ENCODE data around the gene RPAP2. TPM values are rescaled to one million over a fixed set of nuclear protein-coding genes. Genes with fewer than 3 reads are reported as not detected.
"Not testable (repeated sequence)": the region's sequence is repeated elsewhere in the genome, so short reads cannot be mapped to it uniquely, and the experiment has no call there.

RPAP2 gene
- total RNA-seq, 2 donors from 2014 or later = 16.7 to 23.5 TPM

GRCh38 chr1:92380867-92381266, 82.0 kb downstream of the RPAP2 start:
- TF ChIP-seq, protein P1, sequence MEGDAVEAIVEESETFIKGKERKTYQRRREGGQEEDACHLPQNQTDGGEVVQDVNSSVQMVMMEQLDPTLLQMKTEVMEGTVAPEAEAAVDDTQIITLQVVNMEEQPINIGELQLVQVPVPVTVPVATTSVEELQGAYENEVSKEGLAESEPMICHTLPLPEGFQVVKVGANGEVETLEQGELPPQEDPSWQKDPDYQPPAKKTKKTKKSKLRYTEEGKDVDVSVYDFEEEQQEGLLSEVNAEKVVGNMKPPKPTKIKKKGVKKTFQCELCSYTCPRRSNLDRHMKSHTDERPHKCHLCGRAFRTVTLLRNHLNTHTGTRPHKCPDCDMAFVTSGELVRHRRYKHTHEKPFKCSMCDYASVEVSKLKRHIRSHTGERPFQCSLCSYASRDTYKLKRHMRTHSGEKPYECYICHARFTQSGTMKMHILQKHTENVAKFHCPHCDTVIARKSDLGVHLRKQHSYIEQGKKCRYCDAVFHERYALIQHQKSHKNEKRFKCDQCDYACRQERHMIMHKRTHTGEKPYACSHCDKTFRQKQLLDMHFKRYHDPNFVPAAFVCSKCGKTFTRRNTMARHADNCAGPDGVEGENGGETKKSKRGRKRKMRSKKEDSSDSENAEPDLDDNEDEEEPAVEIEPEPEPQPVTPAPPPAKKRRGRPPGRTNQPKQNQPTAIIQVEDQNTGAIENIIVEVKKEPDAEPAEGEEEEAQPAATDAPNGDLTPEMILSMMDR (IDR thresholded peaks at IDR 0.05) = no peak
- H3K4me1 ChIP-seq = no peaks in the 10 kb centered on the region
- no peaks in the 10 kb centered on the region for H3K27me3 ChIP-seq
- no peaks in the 10 kb centered on the region for H3K9me3 ChIP-seq
- H3K27ac ChIP-seq = no peak overlapping the region
- intact Hi-C loops (cut with DNase I) = no loop called here
- H3K9ac ChIP-seq (ENCODE audit: low read depth in 2 of 2, low read length in 2 of 2) = no peak overlapping the region
- no peak for DNase-seq
- H3K36me3 ChIP-seq = no peaks in the 10 kb centered on the region
- no peak overlapping the region for H3K4me3 ChIP-seq

- DNase-seq; H3K27ac ChIP-seq; H3K36me3 ChIP-seq; intact Hi-C loops (cut with DNase I); H3K9me3 ChIP-seq; H3K4me3 ChIP-seq; H3K4me1 ChIP-seq; H3K27me3 ChIP-seq; H3K9ac ChIP-seq (ENCODE audit: low read depth in 2 of 2, low read length in 2 of 2): not testable (repeated sequence)
These were observed 95.1 kb downstream of the RPAP2 start for GRCh38 chr1:92393966-92394365.

DNA sequence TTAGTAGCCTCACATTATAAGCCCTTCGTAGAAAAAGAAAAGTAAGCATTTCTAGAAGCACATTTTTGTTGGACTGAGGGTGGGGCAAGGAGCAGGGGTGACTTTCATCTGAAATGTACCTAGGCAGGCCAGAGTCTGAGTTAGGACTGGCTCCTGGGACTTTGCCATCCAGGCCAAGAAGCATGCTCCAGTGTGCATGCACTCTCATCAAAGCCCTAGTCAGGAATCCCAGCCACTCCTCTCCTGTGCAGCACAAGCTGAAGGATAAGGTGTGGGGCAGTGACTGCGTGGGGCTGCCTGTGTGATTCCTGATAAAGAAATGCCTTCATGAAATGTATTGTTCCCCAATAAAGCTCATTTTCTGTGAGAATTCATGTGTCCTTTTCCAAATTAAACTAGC, 99.7 kb downstream of the RPAP2 start:
- intact Hi-C loops (cut with DNase I) = no loop called here
- DNase-seq = no peak
- H3K27ac ChIP-seq = no peak overlapping the region
- no peak overlapping the region for H3K4me3 ChIP-seq
- H3K4me1 ChIP-seq = no peaks in the 10 kb centered on the region
- H3K9ac ChIP-seq (ENCODE audit: low read depth in 2 of 2, low read length in 2 of 2) = no peak overlapping the region
- no peaks in the 10 kb centered on the region for H3K9me3 ChIP-seq
- no peaks in the 10 kb centered on the region for H3K27me3 ChIP-seq
- TF ChIP-seq, protein P1 (IDR thresholded peaks at IDR 0.05) = no peak
- no peaks in the 10 kb centered on the region for H3K36me3 ChIP-seq

DNA sequence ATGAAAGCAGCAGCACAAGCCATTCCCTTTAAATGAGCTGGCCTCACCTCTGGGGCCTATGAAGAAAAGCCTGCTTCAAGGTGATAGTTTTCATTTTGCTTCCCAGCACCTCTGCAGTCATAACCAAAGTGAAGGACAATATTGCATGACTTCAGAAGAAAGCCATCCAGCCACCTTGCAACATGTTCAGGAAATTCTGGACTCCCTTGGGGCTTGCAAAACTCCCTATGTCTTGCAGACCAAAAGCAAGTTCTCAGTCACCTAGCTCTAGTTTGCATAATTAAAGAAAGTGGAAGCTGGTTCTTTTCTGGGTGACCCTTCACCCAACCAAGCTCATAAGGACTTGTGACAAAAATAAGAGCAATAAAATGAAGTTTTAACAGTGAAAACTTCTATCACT, 100.2 kb downstream of the RPAP2 start:
- Histone ChIP-seq H3K27me3 (no peaks in the 10 kb centered on the region), H3K4me3 (no peak overlapping the region), H3K27ac (no peak overlapping the region), H3K36me3 (no peaks in the 10 kb centered on the region), H3K9me3 (no peaks in the 10 kb centered on the region), H3K4me1 (no peaks in the 10 kb centered on the region), H3K9ac (ENCODE audit: low read depth in 2 of 2, low read length in 2 of 2) (no peak overlapping the region)
- TF ChIP-seq, protein P1 (IDR thresholded peaks at IDR 0.05) = no peak
- intact Hi-C loops (cut with DNase I) = no loop called here
- no peak for DNase-seq

DNA sequence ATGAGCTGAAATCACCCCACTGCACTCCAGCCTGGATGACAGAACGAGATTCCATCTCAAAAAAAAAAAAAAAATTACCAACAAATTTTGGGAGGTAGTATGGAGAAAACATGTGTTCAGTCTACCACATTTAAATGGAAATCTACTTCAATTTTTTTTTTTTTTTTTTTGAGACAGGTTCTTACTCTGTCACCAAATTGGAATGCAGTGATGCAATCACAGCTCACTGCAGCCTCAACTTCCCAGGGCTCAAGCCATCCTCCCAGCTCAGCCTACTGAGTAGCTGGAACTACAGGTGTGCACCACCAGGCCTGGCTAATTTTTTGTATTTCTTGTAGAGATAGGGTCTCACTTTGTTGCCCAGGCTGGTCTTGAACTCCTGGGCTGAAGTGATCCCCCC, 105.8 kb downstream of the RPAP2 start:
- H3K9ac ChIP-seq (ENCODE audit: low read depth in 2 of 2, low read length in 2 of 2) = no peak overlapping the region
- no peak for DNase-seq

GRCh38 chr1:92408825-92409224, 110.0 kb downstream of the RPAP2 start:
- H3K9ac ChIP-seq (ENCODE audit: low read depth in 2 of 2, low read length in 2 of 2) = no peak overlapping the region
- no peak overlapping the region for H3K4me3 ChIP-seq
- no peaks in the 10 kb centered on the region for H3K36me3 ChIP-seq
- intact Hi-C loops (cut with DNase I) = no loop called here
- TF ChIP-seq, protein P1 (IDR thresholded peaks at IDR 0.05) = no peak
- no peak overlapping the region for H3K27ac ChIP-seq
- DNase-seq = no peak
- no peaks in the 10 kb centered on the region for H3K4me1 ChIP-seq
- no peaks in the 10 kb centered on the region for H3K9me3 ChIP-seq
- H3K27me3 ChIP-seq = no peaks in the 10 kb centered on the region

More for the DNA sequence above, 105.8 kb downstream of the RPAP2 start:
- TF ChIP-seq, protein P1 (IDR thresholded peaks at IDR 0.05) = no peak
- no peaks in the 10 kb centered on the region for H3K36me3 ChIP-seq
- no peaks in the 10 kb centered on the region for H3K4me1 ChIP-seq
- H3K9me3 ChIP-seq = no peaks in the 10 kb centered on the region
- no peak overlapping the region for H3K4me3 ChIP-seq
- intact Hi-C loops (cut with DNase I) = no loop called here
- H3K27me3 ChIP-seq = no peaks in the 10 kb centered on the region
- H3K27ac ChIP-seq = no peak overlapping the region
